ENCODE measurements around the gene TRIM29. TPM values are rescaled to one million over a fixed set of nuclear protein-coding genes. Genes with fewer than 3 reads are reported as not detected.

Gene TRIM29
- total and polyA plus RNA-seq, 10 of the 15 experiments (the other 5 are each of a cell fraction or from before 2014, with no cell fraction given) = 0.08 to 0.67 (median 0.26) TPM; not detected in 5

DNA sequence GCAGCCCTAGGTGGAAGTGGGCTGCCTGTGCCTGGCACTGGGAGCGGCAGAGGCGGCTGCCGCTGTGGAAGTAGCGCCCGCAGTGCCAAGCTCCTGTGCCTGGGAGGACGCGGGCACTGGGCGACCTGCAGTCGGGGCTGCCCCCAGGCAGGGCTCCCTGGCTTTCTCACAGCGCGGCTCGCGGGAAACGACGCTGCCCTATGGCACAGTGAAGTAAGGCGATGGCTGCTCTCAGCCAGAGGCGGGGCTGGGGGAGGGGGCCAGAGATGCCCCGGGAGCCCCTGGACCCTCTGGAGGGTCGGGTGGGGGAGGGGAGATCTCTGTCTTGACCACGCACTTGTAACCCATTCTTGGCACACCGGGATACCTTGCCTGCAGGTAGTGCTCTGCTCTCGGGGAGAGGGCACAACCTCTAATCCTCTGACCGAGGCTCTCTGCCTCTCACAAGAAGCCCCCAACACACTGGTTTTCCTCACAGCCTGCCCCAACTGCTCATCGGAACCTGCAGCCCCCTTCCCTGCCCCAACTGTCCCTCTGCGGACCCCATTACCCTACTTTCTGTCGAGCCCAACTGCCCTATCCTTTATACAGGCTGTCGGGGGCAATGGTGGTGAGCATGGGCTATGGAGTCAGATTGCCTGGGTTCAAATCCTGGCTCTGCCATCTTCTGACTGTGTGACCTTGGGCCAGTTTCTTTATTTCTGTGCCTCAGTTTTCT lies 32.2 kb upstream of the TRIM29 start:
- ChIA-PET POLR2A (no interaction called here), RAD21 (ENCODE audit: unreplicated experiment) (interaction anchor here (0.7 to 1.3 kb wide), 3 partner anchors 54 to 133 kb away, joined by 3 to 4 read pairs (median 3); no protein-coding TSS in a partner anchor), CTCF (interaction anchor here (1.1 to 7.0 kb wide), 6 partner anchors 9 to 131 kb away, joined by 3 to 83 read pairs (median 10); no protein-coding TSS in a partner anchor), SMC1A (ENCODE audit: uncharacterized antibody, unreplicated experiment) (interaction anchor here (1.6 to 2.8 kb wide), 2 partner anchors 8 to 132 kb away, joined by 4 to 18 read pairs; no protein-coding TSS in a partner anchor)
- Histone ChIP-seq H4K20me1 (ENCODE audit: control insufficient read depth, insufficient read depth) (no peaks in the 10 kb centered on the region), H3K9me3 (replicated peaks; ENCODE audit: control insufficient read depth, insufficient read depth, low read length) (no peaks in the 10 kb centered on the region), H3K27me3 (replicated peaks in 1 of 2; ENCODE audit: control insufficient read depth in 2 of 2, insufficient read depth in 2 of 2, low read length in 1 of 2) (peaks cover 8 to 11% of the 10 kb centered on the region in 2 experiments), H3K9ac (ENCODE audit: control insufficient read depth, insufficient read depth, low read length) (no peak overlapping the region), H3K36me3 (ENCODE audit: control insufficient read depth in 2 of 2, insufficient read depth in 2 of 2, low read length in 1 of 2) (no peaks in the 10 kb centered on the region), H2AFZ (ENCODE audit: control insufficient read depth, low read depth, low read length) (no peak overlapping the region), H3K79me2 (ENCODE audit: control insufficient read depth, insufficient read depth, low read length) (no peaks in the 10 kb centered on the region), H3K4me1 (ENCODE audit: control insufficient read depth, insufficient read depth, low read length) (no peaks in the 10 kb centered on the region), H3K27ac (ENCODE audit: control insufficient read depth, insufficient read depth) (no peak overlapping the region), H3K4me2 (ENCODE audit: control insufficient read depth, insufficient read depth) (no peak overlapping the region), H3K4me3 (no peak overlapping the region)
- in situ Hi-C loops (cut with MboI) (loop anchor here (5.0 kb wide), 2 partner anchors 57 to 132 kb away; no protein-coding TSS in a partner anchor), intact Hi-C loops (cut with micrococcal nuclease; ENCODE audit: unreplicated experiment) (no loop called here)
- DNase-seq (ENCODE audit: low read depth, low spot score) = no peak
- ATAC-seq = no peak
- WGBS (ENCODE audit: insufficient coverage, insufficient replicate concordance, low lambda C conversion rate, missing lambda C conversion rate) = 70% methylated on average over 25 of the region's 27 CpGs
- no TSS peak for BruUV-seq (replicated peaks)
- no peak for FAIRE-seq
- TF ChIP-seq NKRF (conservative IDR thresholded peaks at IDR 0.05) = no peak
- no peak for TF ChIP-seq BCL3 (IDR thresholded peaks at IDR 0.05; ENCODE audit: borderline replicate concordance, insufficient read depth, low read depth, low read length, poor library complexity, severe bottlenecking)
- no peak for TF ChIP-seq KAT2A (conservative IDR thresholded peaks at IDR 0.05; ENCODE audit: control insufficient read depth, low read depth, low read length)
- no peak for TF ChIP-seq POLR2AphosphoS5 (IDR thresholded peaks at IDR 0.05; ENCODE audit: low read length)
- TF ChIP-seq, protein P1, sequence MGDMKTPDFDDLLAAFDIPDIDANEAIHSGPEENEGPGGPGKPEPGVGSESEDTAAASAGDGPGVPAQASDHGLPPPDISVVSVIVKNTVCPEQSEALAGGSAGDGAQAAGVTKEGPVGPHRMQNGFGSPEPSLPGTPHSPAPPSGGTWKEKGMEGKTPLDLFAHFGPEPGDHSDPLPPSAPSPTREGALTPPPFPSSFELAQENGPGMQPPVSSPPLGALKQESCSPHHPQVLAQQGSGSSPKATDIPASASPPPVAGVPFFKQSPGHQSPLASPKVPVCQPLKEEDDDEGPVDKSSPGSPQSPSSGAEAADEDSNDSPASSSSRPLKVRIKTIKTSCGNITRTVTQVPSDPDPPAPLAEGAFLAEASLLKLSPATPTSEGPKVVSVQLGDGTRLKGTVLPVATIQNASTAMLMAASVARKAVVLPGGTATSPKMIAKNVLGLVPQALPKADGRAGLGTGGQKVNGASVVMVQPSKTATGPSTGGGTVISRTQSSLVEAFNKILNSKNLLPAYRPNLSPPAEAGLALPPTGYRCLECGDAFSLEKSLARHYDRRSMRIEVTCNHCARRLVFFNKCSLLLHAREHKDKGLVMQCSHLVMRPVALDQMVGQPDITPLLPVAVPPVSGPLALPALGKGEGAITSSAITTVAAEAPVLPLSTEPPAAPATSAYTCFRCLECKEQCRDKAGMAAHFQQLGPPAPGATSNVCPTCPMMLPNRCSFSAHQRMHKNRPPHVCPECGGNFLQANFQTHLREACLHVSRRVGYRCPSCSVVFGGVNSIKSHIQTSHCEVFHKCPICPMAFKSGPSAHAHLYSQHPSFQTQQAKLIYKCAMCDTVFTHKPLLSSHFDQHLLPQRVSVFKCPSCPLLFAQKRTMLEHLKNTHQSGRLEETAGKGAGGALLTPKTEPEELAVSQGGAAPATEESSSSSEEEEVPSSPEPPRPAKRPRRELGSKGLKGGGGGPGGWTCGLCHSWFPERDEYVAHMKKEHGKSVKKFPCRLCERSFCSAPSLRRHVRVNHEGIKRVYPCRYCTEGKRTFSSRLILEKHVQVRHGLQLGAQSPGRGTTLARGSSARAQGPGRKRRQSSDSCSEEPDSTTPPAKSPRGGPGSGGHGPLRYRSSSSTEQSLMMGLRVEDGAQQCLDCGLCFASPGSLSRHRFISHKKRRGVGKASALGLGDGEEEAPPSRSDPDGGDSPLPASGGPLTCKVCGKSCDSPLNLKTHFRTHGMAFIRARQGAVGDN (IDR thresholded peaks at IDR 0.05) = no peak
- TF ChIP-seq SIN3A (IDR thresholded peaks at IDR 0.05; ENCODE audit: low read depth, low read length) = no peak
- no peak for TF ChIP-seq NFYB (IDR thresholded peaks at IDR 0.05; ENCODE audit: insufficient read depth, low read depth, low read length)
- TF ChIP-seq FOXK2 (IDR thresholded peaks at IDR 0.05) = no peak
- no peak for TF ChIP-seq BMI1 (IDR thresholded peaks at IDR 0.05; ENCODE audit: borderline replicate concordance)
- TF ChIP-seq YBX1 (IDR thresholded peaks at IDR 0.05) = no peak
- TF ChIP-seq CREM (IDR thresholded peaks at IDR 0.05; ENCODE audit: low read depth) = no peak
- TF ChIP-seq, protein P2, sequence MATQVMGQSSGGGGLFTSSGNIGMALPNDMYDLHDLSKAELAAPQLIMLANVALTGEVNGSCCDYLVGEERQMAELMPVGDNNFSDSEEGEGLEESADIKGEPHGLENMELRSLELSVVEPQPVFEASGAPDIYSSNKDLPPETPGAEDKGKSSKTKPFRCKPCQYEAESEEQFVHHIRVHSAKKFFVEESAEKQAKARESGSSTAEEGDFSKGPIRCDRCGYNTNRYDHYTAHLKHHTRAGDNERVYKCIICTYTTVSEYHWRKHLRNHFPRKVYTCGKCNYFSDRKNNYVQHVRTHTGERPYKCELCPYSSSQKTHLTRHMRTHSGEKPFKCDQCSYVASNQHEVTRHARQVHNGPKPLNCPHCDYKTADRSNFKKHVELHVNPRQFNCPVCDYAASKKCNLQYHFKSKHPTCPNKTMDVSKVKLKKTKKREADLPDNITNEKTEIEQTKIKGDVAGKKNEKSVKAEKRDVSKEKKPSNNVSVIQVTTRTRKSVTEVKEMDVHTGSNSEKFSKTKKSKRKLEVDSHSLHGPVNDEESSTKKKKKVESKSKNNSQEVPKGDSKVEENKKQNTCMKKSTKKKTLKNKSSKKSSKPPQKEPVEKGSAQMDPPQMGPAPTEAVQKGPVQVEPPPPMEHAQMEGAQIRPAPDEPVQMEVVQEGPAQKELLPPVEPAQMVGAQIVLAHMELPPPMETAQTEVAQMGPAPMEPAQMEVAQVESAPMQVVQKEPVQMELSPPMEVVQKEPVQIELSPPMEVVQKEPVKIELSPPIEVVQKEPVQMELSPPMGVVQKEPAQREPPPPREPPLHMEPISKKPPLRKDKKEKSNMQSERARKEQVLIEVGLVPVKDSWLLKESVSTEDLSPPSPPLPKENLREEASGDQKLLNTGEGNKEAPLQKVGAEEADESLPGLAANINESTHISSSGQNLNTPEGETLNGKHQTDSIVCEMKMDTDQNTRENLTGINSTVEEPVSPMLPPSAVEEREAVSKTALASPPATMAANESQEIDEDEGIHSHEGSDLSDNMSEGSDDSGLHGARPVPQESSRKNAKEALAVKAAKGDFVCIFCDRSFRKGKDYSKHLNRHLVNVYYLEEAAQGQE (IDR thresholded peaks at IDR 0.05; ENCODE audit: low read depth, low read length) = no peak
